Measurements from ENCODE around the gene STAB1.

STAB1 gene

DNA sequence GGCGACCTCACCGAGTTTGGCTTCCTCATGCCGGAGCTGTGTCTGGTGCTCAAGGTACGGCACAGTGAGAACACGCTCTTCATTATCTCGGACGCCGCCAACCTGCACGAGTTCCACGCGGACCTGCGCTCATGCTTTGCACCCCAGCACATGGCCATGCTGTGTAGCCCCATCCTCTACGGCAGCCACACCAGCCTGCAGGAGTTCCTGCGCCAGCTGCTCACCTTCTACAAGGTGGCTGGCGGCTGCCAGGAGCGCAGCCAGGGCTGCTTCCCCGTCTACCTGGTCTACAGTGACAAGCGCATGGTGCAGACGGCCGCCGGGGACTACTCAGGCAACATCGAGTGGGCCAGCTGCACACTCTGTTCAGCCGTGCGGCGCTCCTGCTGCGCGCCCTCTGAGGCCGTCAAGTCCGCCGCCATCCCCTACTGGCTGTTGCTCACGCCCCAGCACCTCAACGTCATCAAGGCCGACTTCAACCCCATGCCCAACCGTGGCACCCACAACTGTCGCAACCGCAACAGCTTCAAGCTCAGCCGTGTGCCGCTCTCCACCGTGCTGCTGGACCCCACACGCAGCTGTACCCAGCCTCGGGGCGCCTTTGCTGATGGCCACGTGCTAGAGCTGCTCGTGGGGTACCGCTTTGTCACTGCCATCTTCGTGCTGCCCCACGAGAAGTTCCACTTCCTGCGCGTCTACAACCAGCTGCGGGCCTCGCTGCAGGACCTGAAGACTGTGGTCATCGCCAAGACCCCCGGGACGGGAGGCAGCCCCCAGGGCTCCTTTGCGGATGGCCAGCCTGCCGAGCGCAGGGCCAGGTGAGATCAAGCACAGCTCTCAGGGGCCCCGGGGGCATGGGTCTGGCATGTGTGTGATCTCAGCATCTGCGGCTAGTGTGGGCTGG lies 7.1 kb upstream of the STAB1 start:
- no peak for DNase-seq

DNA sequence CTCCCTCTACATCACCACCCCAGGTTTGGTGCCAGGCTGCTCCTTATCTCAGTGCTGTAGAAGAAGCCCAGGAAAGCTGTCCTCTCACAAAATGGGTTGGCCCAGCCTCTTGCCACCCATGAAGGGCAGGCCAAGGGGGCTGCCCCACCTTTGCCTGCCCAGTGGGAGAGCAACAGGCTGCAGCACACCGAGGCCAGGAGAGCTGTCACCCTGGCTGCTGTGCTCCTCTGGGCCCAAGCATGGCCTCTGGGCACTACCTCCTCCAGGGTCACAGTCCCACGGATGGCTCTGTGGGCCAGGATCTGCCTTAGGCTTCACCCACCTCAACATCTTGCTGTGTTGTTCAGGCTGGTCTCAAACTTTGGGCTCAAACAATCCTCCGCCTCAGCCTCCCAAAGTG lies 6.4 kb upstream of the STAB1 start:
- no peak for DNase-seq

GRCh38 chr3:52489453-52489852 lies 5.7 kb upstream of the STAB1 start:
- no peak for DNase-seq

DNA sequence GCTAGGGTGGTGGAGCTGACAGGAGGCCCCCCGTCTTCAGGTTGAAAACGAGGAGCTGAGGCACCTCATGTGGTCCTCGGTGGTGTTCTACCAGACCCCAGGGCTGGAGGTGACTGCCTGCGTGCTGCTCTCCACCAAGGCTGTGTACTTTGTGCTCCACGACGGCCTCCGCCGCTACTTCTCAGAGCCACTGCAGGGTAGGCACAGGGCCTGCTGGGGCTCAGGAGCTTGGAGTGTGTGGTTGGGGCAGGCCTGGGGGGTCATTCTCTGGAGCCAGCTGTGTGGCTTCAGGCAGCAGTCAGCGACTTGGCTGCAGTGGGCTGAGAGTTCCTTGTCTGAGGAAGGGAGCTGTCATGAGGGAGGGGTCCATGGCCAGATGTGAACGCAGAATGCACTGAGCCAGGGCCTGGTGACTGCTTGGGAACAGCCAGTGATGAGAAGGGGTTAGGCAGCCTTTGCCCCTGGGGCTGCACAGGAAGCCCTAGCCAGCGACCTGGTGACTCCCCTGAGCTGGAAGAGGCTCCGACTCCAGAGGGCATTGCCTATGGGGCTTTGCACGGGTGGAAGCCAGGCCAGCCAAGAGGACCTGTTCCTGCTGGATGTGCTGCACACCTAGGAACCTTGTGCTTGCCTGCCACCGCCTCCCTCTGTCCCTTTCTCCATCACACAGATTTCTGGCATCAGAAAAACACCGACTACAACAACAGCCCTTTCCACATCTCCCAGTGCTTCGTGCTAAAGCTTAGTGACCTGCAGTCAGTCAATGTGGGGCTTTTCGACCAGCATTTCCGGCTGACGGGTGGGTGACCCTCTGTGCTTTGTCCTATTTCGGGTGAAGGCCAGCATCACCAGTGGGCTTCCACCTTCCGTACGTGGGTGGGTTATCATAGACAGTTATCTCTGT lies 4.9 kb upstream of the STAB1 start:
- DNase-seq, result no peak

DNA sequence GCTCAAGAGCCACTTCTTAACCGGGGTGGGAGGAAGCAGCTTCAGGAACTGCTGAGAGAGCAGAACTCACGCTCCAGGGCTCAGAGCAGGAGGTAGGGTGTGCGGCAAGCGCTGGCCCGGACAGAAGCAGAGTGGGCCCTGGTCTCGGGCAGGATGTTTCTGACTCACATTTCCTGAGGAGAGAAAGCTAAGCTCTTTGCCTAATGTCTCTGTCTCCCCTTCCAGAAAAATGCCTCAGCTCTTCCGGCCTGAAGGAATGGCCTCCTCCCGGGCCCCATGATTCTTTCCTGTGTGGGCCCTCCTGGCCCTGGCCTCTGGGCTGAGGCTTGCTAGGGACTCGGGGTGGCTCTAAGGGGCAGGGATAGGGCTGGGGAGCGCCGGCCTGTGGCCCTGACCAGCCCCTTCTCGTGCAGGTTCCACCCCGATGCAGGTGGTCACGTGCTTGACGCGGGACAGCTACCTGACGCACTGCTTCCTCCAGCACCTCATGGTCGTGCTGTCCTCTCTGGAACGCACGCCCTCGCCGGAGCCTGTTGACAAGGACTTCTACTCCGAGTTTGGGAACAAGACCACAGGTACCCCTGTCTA lies 4.1 kb upstream of the STAB1 start:
- no peak for DNase-seq

DNA sequence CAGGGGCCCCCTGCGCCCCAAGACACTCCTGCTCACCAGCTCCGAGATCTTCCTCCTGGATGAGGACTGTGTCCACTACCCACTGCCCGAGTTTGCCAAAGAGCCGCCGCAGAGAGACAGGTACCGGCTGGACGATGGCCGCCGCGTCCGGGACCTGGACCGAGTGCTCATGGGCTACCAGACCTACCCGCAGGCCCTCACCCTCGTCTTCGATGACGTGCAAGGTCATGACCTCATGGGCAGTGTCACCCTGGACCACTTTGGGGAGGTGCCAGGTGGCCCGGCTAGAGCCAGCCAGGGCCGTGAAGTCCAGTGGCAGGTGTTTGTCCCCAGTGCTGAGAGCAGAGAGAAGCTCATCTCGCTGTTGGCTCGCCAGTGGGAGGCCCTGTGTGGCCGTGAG lies 3.1 kb upstream of the STAB1 start:
- DNase-seq, result no peak

- DNase-seq, result no peak
These were observed 1.7 kb upstream of the STAB1 start for GRCh38 chr3:52493232-52494017.

- no peak for DNase-seq
These were observed 693 bp upstream of the STAB1 start for GRCh38 chr3:52494445-52494844.

- DNase-seq, result no peak
These were observed 852 bp downstream of the STAB1 start for GRCh38 chr3:52495777-52496602.

DNA sequence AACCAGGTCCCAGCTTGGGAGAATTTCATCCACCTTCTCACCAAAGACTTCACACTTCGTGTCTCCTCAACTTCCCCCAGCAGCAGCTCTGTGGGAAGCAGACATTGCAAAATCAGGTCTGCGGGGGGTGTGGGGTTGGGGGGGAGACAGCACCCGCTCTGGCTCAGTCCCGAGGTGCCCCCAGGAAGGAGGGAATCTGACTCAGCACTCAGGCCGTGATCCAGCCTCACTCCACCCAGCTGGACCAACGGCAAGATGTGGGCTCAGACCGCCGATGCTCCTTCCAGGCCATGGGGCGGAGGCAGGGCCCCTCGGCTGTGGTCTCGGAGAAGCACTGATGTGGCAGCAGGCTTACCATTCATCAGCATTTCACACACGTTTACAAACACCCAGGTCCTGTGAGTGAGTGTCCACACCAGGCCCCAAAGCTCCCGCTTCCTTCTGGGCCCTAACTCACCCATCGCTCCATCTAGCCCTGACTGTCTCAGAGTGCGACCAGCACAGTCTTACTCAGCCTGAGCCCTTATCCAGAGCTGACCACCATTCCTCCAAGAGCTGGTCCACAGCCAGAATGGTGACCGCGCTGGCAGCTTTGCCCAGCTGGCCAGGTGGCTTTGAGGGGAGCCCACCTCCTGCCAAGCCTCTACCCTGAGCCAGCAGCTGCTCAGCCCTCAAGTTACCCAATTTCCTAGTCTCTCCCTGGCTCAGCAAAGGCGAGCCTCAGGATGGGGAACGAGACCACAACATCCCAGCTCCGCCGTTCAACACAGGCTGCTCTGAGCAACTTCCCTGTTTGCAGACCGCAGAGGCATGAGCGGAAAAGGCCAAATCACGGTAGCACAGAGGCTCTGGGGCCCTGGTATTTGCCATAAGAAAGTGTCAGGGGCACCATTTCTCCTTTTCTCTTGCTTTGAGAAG lies 3.3 kb downstream of the STAB1 start:
- no peak for DNase-seq

GRCh38 chr3:52501046-52501445 lies 5.9 kb downstream of the STAB1 start:
- no peak for DNase-seq

GRCh38 chr3:52502001-52502400 lies 6.9 kb downstream of the STAB1 start:
- DNase-seq, result no peak

DNA sequence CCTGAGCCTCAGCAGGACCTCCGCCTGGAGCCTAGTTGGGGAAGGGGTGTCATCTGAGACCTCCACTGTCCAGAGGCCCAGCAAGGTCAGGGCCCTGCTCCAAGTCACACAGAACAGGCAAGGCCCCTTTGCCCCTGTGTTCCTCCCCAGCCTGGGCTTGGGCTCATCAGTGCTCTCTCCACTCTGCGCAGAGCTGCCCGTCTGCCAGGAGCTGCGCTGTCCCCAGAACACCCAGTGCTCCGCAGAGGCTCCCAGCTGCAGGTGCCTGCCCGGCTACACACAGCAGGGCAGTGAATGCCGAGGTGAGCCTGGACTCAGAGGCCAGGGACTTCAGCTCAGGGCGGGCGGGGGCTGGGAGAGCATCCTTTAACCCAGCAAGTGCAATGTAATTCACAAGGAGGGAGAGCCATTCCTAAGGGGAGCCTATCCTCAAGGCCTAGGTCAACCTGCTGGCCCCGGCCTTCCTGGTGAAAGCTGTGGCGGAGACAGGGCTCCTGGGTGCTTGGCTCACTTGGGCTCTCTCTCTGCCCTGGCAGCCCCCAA lies 7.7 kb downstream of the STAB1 start:
- no peak for DNase-seq

DNA sequence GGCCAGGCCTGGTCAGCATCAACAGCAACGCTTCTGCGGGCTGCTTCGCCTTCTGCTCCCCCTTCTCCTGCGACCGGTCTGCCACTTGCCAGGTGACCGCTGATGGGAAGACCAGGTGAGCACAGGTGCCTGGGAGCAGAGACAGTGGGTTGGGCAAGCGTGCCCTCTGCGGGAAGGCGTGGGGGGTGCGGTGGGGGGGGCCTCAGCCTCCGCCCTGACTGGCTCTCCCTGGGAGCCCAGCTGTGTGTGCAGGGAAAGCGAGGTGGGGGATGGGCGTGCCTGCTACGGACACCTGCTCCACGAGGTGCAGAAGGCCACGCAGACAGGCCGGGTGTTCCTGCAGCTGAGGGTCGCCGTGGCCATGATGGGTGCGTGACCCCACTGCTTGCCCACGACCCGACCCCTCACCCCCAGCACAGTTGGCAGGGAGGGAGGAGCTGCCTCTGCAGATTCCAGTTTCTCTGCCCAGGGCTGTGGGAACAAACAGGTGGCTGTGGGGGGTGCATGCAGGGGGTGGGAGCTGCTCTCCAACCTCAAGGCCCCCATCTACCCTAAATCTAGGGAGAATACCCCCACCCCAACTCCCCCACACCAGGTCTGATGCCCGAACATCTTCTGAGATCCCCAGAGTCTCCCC lies 8.8 kb downstream of the STAB1 start:
- DNase-seq, result no peak

DNA sequence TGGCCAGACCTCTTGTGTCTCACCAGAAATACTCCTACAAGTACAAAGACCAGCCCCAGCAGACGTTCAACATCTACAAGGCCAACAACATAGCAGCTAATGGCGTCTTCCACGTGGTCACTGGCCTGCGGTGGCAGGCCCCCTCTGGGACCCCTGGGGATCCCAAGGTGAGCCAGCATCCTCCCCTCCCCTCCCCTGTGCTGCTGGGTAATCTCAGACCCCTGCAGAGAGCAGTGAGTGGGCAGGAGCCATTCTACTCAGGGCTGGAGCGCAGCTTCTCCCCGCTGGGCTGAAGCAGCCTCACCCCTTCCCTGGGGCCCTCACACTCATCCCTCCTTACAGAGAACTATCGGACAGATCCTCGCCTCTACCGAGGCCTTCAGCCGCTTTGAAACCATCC lies 9.8 kb downstream of the STAB1 start:
- DNase-seq, result no peak

DNA sequence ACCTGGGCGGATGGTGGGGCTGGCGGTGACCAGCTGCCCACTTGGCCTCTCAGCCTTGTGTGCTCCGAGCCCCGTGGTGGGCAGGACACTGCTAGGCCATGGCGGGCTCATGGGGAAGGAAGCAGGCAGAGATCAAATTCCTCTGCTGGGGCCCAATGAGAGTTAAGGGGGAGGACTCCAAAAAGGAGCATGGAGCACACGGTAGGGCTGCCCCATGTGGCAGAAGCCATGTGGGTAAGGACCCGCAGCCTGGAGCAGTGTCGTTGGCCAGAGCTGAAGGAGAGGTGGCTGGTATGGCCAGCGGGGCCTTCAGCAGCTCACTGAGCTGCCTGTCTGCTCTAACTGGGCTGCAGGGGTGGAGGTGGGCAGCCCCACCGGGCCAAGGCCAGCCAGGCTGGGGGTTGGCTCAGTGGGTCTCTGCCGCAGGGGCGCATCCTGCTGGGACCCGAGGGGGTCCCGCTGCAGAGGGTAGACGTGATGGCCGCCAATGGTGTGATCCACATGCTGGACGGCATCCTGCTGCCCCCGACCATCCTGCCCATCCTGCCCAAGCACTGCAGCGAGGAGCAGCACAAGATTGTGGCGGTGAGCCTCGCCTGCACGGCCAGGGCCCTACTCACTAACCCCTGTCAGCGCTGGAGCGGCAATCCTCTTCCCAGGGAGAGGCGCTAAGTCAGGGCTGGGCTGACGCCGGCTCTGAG lies 11.3 kb downstream of the STAB1 start:
- DNase-seq, result no peak

DNA sequence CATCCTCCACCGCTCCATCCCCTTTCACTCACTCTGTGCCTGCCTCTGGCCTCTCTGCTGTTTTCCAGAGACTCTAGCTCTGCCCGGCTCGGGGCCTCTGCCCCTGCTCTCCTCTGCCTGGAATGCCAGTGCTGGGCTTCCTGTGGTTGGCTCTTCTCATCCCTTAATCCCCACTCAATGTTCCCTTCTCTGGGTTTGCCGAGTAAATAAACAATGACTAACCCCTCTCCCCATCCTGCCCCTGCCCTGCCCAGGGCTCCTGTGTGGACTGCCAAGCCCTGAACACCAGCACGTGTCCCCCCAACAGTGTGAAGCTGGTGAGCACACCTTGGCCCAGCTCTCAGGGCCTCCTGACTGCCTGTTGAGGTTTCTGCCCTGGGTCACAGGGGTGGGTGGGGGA lies 12.2 kb downstream of the STAB1 start:
- no peak for DNase-seq

GRCh38 chr3:52509753-52510328 lies 14.7 kb downstream of the STAB1 start:
- no peak for DNase-seq

DNA sequence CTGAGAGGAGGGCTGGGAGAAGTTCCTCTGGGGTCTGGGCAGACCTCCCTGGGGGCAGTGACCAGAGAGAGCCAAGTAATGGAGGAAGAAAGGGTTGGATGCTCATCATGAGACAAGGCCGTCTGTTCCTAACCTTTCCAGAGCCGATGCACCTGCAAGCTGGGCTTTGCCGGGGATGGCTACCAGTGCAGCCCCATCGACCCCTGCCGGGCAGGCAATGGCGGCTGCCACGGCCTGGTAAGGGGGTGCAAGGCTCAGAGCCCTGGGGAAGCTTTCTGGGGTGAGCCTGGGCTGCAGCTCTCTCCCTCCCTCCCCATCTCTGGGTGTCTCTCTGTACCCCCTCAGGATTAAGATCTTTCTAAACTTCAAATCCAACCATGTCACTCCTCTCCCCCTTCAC lies 16.4 kb downstream of the STAB1 start:
- DNase-seq, result no peak

Data from activated effector memory CD4-positive, alpha-beta T cell treated with Interleukin-2 at 50 U/mL for 16 hours (primary cell).